DMS53 treated with DMSO at 0.1 percent for 48 hours (cell line): ENCODE measurements around the gene PARD6G.
"Not testable (repeated sequence)": the region's sequence is repeated elsewhere in the genome, so short reads cannot be mapped to it uniquely, and the experiment has no call there.

Experiments used
- DNase-seq: peaks from one replicate; lab custom pipeline; 2025; ENCODE audit not compliant: unreplicated experiment; lab: John Stamatoyannopoulos, UW

Gene PARD6G

GRCh38 chr18:80247393-80247841 is at the start of gene PARD6G:
Gene PARD6G, minus strand, starts transcription at chr18:80247514. Its CDS starts 166 bp downstream, at chr18:80247348.
- DNase-seq: peak; percentile 69

GRCh38 chr18:80262241-80263033 is 15.1 kb upstream of the PARD6G start:
- DNase-seq: not testable (repeated sequence)

GRCh38 chr18:80259610-80260009 is 12.3 kb upstream of the PARD6G start:
- DNase-seq: no peak

- no peak for DNase-seq
Measured at GRCh38 chr18:80258640-80259039, 11.3 kb upstream of the PARD6G start.

- not testable (repeated sequence) for DNase-seq
Measured at GRCh38 chr18:80257579-80258543, 10.5 kb upstream of the PARD6G start.

GRCh38 chr18:80254971-80255500 is 7.7 kb upstream of the PARD6G start:
- no peak for DNase-seq

- no peak for DNase-seq
Measured at GRCh38 chr18:80253871-80254492, 6.7 kb upstream of the PARD6G start.

GRCh38 chr18:80253236-80253635 is 5.9 kb upstream of the PARD6G start:
- DNase-seq: no peak

GRCh38 chr18:80252136-80252535 is 4.8 kb upstream of the PARD6G start:
- no peak for DNase-seq

- no peak for DNase-seq
Measured at GRCh38 chr18:80251700-80252099, 4.4 kb upstream of the PARD6G start.

- no peak for DNase-seq
Measured at GRCh38 chr18:80250740-80251364, 3.5 kb upstream of the PARD6G start.

GRCh38 chr18:80249217-80250093 is 2.1 kb upstream of the PARD6G start:
- DNase-seq: no peak

- DNase-seq: peak; percentile 23
Measured at GRCh38 chr18:80246445-80247392, 595 bp downstream of the PARD6G start.

GRCh38 chr18:80245781-80246444 is 1.4 kb downstream of the PARD6G start:
- DNase-seq: no peak

- peak; percentile 12 for DNase-seq
Measured at GRCh38 chr18:80244956-80245730, 2.2 kb downstream of the PARD6G start.

- no peak for DNase-seq
Measured at GRCh38 chr18:80244167-80244566, 3.1 kb downstream of the PARD6G start.

- DNase-seq: no peak
Measured at GRCh38 chr18:80243204-80243603, 4.1 kb downstream of the PARD6G start.
